Upper lobe of left lung (tissue), 4 donors: ENCODE results near the gene UGT1A8.

Experiments
- CTCF ChIP-seq, 6 experiments: fragments of 450-650 bp in 4 of 6; fragments of 200-600 bp in 2 of 6; sonication (generic) in 2 of 6; IDR thresholded peaks; one replicate each; pipeline ENCODE4 v1.5.1; 2016 to 2019; ENCODE audit warnings: antibody characterized with exemption in 6 of 6
- POLR2A ChIP-seq, 4 donors: fragments of 450-650 bp; IDR thresholded peaks; one replicate each; pipeline ENCODE4 v1.5.1; 2016 to 2017; ENCODE audit warnings: antibody characterized with exemption in 4 of 4, mild to moderate bottlenecking in 2 of 4

- TF ChIP-seq CTCF (IDR thresholded peaks at IDR 0.05) (no peak), POLR2A (IDR thresholded peaks at IDR 0.05) (no peak)
Measured at GRCh38 chr2:233794128-233794658, 176.8 kb downstream of the UGT1A8 start.
